Natural killer cell (primary cell): ENCODE measurements around the gene ADAM17. TPM values are rescaled to one million over a fixed set of nuclear protein-coding genes. Genes with fewer than 3 reads are reported as not detected.
A peak's percentile ranks its signal among the peaks of the same experiment; 100 is the strongest.
"Not testable (repeated sequence)": the region's sequence is repeated elsewhere in the genome, so short reads cannot be mapped to it uniquely, and the experiment has no call there.

ENCODE experiments used
- ATAC-seq, 3 donors: fragments of 150-1000 bp in 2 of 3; fragments of 200-7000 bp in 1 of 3; cut with Tn5 transposase; 1 replicate in 1 of 3; 2 replicates in 2 of 3; pipeline ENCODE4 v1.10.0; 2021; ENCODE audit warnings: mild to moderate bottlenecking in 2 of 3, moderate library complexity in 2 of 3
- DNase-seq, 2 donors: peaks; one replicate each; pipeline versions ENCODE4 v3.0.0 to v3.0.0-alpha.2; 2013 to 2021; ENCODE audit warnings: mixed read lengths in 1 of 2
- H3K27ac ChIP-seq: one replicate; pipeline ENCODE4 v1.5.1; 2013; ENCODE audit warnings: mild to moderate bottlenecking, low read length
- H3K27me3 ChIP-seq: one replicate; pipeline ENCODE4 v1.6.1; 2013; ENCODE audit warnings: low read length; ENCODE audit not compliant: control insufficient read depth, insufficient read depth
- H3K36me3 ChIP-seq: one replicate; pipeline ENCODE4 v1.6.1; 2013; ENCODE audit warnings: low read length; ENCODE audit not compliant: control insufficient read depth, insufficient read depth
- H3K4me1 ChIP-seq: one replicate; pipeline ENCODE4 v1.6.1; 2013; ENCODE audit warnings: low read length; ENCODE audit not compliant: control insufficient read depth, insufficient read depth
- H3K4me3 ChIP-seq: one replicate; pipeline ENCODE4 v1.5.1; 2013; ENCODE audit warnings: low read length
- H3K9me3 ChIP-seq: one replicate; pipeline ENCODE4 v1.6.1; 2013; ENCODE audit warnings: low read length; ENCODE audit not compliant: control insufficient read depth, insufficient read depth
- H3K27ac Mint-ChIP-seq, 2 donors: one replicate each; pipeline ENCODE4 v1.8.0; 2022; ENCODE audit warnings: mild to moderate bottlenecking in 2 of 2, mixed read lengths in 2 of 2, moderate library complexity in 1 of 2
- H3K27me3 Mint-ChIP-seq, 2 donors: one replicate each; pipeline ENCODE4 v1.8.0; 2022; ENCODE audit warnings: low read depth in 2 of 2, mixed read lengths in 2 of 2
- H3K36me3 Mint-ChIP-seq: one replicate; pipeline ENCODE4 v1.8.0; 2022; ENCODE audit warnings: mixed read lengths
- H3K4me1 Mint-ChIP-seq, 2 donors: one replicate each; pipeline ENCODE4 v1.8.0; 2022; ENCODE audit warnings: mixed read lengths in 2 of 2
- H3K4me3 Mint-ChIP-seq: one replicate; pipeline ENCODE4 v1.8.0; 2022; ENCODE audit warnings: mild to moderate bottlenecking, moderate library complexity, mixed read lengths
- H3K9me3 Mint-ChIP-seq, 2 donors: one replicate each; pipeline ENCODE4 v1.8.0; 2022; ENCODE audit warnings: mixed read lengths in 2 of 2
- WGBS: methylation state at CpG from one replicate; pipeline ENCODE4 v1.1.7; 2013; ENCODE audit warnings: missing lambda C conversion rate; ENCODE audit not compliant: insufficient coverage; 5-methylcytosine and 5-hydroxymethylcytosine counted together
- intact Hi-C: fragments of 100-400 bp; cut with micrococcal nuclease; formaldehyde crosslinking; loops from one replicate; pipeline ENCODE4 v1.14.2; 2022
- total RNA-seq, 4 donors: library from RNA; stranded (reverse); fragments of 120-200 nt in 1 of 4; gene quantifications; one replicate each; pipeline versions ENCODE4 v1.2.3 to v1.2.4, GENCODE V29; 2013 to 2022
- TF ChIP-seq, protein P1 (sequence below): fragments of 200-600 bp; IDR thresholded peaks from one replicate; pipeline ENCODE4 v1.8.0; 2022; ENCODE audit warnings: antibody characterized with exemption

ADAM17 gene
- total RNA-seq, 3 donors from 2014 or later (not counting 1 experiment from before 2014, with no cell fraction given) = 44.0 to 53.8 (median 46.8) TPM

DNA sequence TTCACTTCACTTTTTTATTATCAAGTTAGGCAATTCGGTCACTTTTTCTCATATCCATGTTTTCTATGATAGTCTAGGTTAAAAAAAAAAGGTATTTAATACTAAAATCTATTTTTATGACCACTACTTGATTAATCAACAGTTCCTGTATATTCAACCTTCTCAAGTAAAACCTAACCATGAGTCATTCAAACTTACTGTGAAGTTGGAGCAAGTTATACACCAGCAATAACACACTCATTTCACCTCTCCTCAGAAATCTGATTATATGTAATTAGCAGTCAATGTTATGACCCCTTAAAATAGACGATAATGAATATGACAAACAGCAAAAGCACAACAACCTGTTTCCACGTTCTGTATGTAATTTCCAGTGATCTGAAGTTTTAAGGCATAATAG is 35.0 kb upstream of the ADAM17 start:
- H3K36me3 Mint-ChIP-seq = no peaks in the 10 kb centered on the region
- TF ChIP-seq, protein P1, sequence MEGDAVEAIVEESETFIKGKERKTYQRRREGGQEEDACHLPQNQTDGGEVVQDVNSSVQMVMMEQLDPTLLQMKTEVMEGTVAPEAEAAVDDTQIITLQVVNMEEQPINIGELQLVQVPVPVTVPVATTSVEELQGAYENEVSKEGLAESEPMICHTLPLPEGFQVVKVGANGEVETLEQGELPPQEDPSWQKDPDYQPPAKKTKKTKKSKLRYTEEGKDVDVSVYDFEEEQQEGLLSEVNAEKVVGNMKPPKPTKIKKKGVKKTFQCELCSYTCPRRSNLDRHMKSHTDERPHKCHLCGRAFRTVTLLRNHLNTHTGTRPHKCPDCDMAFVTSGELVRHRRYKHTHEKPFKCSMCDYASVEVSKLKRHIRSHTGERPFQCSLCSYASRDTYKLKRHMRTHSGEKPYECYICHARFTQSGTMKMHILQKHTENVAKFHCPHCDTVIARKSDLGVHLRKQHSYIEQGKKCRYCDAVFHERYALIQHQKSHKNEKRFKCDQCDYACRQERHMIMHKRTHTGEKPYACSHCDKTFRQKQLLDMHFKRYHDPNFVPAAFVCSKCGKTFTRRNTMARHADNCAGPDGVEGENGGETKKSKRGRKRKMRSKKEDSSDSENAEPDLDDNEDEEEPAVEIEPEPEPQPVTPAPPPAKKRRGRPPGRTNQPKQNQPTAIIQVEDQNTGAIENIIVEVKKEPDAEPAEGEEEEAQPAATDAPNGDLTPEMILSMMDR = no peak
- no peaks in the 10 kb centered on the region for H3K9me3 Mint-ChIP-seq
- no peak overlapping the region for H3K27ac ChIP-seq
- no peaks in the 10 kb centered on the region for H3K27me3 Mint-ChIP-seq
- DNase-seq = no peak
- H3K4me1 ChIP-seq = peaks cover 13% of the 10 kb centered on the region
- intact Hi-C loops = loop anchor here (5.0 kb wide), 1 partner anchor 33 kb away; the partner anchor contains the start of gene ADAM17
- no peak overlapping the region for H3K4me3 ChIP-seq
- H3K9me3 ChIP-seq = no peaks in the 10 kb centered on the region
- WGBS = 86% methylated on average over 1 of the region's 3 CpGs
- peaks cover 55% of the 10 kb centered on the region for H3K36me3 ChIP-seq
- no peak overlapping the region for H3K4me3 Mint-ChIP-seq
- peak overlapping the region; percentile 13 to 27 for H3K27ac Mint-ChIP-seq
- no peak for ATAC-seq
- H3K4me1 Mint-ChIP-seq = peaks cover 46 to 57% of the 10 kb centered on the region in 2 donors
- no peaks in the 10 kb centered on the region for H3K27me3 ChIP-seq

DNA sequence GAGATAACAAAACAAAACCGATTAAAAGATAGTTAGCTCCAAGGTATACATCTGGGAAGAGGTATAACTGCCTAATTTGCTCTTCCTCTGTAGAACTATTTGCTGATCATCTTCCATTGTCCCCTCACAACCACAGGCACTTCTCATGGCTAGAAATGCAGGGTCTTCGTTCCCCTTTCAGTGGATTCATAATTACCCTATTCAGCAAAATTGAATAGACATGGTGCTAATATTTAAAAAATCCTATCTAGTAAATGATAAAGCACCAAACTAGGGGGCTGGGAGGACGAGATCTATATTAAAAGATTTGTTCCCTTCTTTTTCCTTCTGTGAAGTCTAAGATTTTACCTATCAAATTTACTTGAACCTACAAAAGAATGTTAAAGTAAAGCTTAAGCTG is 30.8 kb upstream of the ADAM17 start:
- peaks cover 68% of the 10 kb centered on the region for H3K36me3 ChIP-seq
- Mint-ChIP-seq H3K4me1 (peaks cover 23 to 36% of the 10 kb centered on the region in 2 donors), H3K27me3 (no peaks in the 10 kb centered on the region), H3K9me3 (no peaks in the 10 kb centered on the region), H3K4me3 (no peak overlapping the region), H3K27ac (peak overlapping the region; percentile 63 to 71), H3K36me3 (no peaks in the 10 kb centered on the region)
- H3K4me3 ChIP-seq = no peak overlapping the region
- TF ChIP-seq, protein P1 = no peak
- H3K9me3 ChIP-seq = no peaks in the 10 kb centered on the region
- no peak overlapping the region for H3K27ac ChIP-seq
- H3K27me3 ChIP-seq = no peaks in the 10 kb centered on the region
- DNase-seq = no peak
- WGBS = 90% methylated on average over 2 of the region's 3 CpGs
- intact Hi-C loops = no loop called here
- H3K4me1 ChIP-seq = no peaks in the 10 kb centered on the region
- no peak for ATAC-seq

DNA sequence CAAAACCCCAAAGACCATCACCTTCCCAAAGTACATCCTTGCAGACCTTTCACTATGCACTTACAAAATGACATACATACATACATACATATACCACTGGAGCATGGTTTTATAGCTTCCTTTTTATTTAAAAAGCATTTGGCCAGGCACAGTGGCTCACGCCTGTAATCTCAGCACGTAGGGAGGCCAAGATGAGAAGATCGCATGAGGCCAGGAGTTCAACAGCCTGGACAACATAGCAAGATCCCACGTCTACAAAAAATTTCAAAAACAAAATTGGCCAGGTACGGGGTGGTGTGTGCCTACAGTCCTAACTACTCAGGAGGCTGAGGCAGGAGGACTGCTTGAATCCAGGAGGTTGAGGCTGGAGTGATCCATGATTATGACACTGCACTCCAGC is 29.9 kb upstream of the ADAM17 start:
- Mint-ChIP-seq H3K4me1 (peaks cover 16 to 26% of the 10 kb centered on the region in 2 donors), H3K4me3 (no peak overlapping the region), H3K27me3 (no peaks in the 10 kb centered on the region), H3K36me3 (no peaks in the 10 kb centered on the region), H3K9me3 (no peaks in the 10 kb centered on the region), H3K27ac (peak overlapping the region; percentile 63 to 71)
- no peaks in the 10 kb centered on the region for H3K27me3 ChIP-seq
- WGBS = 100% methylated on average over 5 of the region's 5 CpGs
- no peak overlapping the region for H3K4me3 ChIP-seq
- TF ChIP-seq, protein P1 = no peak
- DNase-seq (no peak), ATAC-seq (no peak)
- intact Hi-C loops = no loop called here
- H3K4me1 ChIP-seq = no peaks in the 10 kb centered on the region
- H3K9me3 ChIP-seq = no peaks in the 10 kb centered on the region
- H3K36me3 ChIP-seq = peaks cover 58% of the 10 kb centered on the region
- H3K27ac ChIP-seq = no peak overlapping the region

DNA sequence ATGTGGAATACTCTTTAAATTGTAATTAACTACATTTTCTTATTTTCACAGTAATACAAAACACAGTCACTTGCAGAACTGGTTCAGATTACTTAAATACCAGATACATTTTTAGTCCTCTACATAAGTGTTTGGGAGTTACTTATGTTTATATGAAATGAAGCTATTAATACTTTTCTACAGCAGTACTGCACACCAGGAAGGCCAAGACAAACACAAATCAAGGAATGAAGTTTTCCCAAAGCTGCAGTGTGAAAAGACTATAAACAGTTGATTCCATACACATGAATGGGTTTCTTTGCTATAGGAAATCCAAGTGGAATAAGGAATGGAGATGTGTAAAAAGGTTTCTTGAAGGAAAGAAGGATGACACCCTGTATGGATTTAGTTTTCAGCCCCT is 29.3 kb upstream of the ADAM17 start:
- Mint-ChIP-seq H3K27ac (peak overlapping the region; percentile 63 to 71), H3K4me1 (peaks cover 16 to 20% of the 10 kb centered on the region in 2 donors)
- H3K4me1 ChIP-seq, H3K36me3 Mint-ChIP-seq, H3K9me3 ChIP-seq, ATAC-seq, H3K27ac ChIP-seq, H3K27me3 ChIP-seq, intact Hi-C loops, H3K9me3 Mint-ChIP-seq, H3K27me3 Mint-ChIP-seq, H3K4me3 ChIP-seq, DNase-seq, H3K4me3 Mint-ChIP-seq: not testable (repeated sequence)
- H3K36me3 ChIP-seq = peaks cover 53% of the 10 kb centered on the region
